Liver (tissue), 9 donors: Measurements from ENCODE around the gene ACTN1. TPM values are rescaled to one million over a fixed set of nuclear protein-coding genes. Genes with fewer than 3 reads are reported as not detected.
A peak's percentile ranks its signal among the peaks of the same experiment; 100 is the strongest.

Experiments used
- DNase-seq: peaks from one replicate; pipeline ENCODE4 v3.0.0-alpha.2; 2017; ENCODE audit warnings: low spot score
- H3K27ac ChIP-seq, 2 donors: one replicate each; pipeline ENCODE4 v1.7.0; 2013; ENCODE audit warnings: inconsistent platforms in 2 of 2, low read length in 2 of 2, control low read depth in 1 of 2, low read depth in 1 of 2, mild to moderate bottlenecking in 1 of 2
- H3K27me3 ChIP-seq, 4 donors: one replicate each; pipeline versions ENCODE4 v1.6.1 to v1.7.0; 2013; ENCODE audit warnings: low read length in 3 of 4, inconsistent platforms in 1 of 4, mild to moderate bottlenecking in 1 of 4, moderate library complexity in 1 of 4; ENCODE audit not compliant: control insufficient read depth in 4 of 4, insufficient read depth in 4 of 4
- H3K36me3 ChIP-seq, 4 donors: one replicate each; pipeline versions ENCODE4 v1.6.1 to v1.7.0; 2013; ENCODE audit warnings: low read length in 3 of 4, mild to moderate bottlenecking in 3 of 4, low read depth in 1 of 4, moderate library complexity in 1 of 4; ENCODE audit not compliant: control insufficient read depth in 4 of 4, insufficient read depth in 3 of 4
- H3K4me1 ChIP-seq, 4 donors: one replicate each; pipeline versions ENCODE4 v1.6.1 to v1.7.0; 2013; ENCODE audit warnings: low read length in 3 of 4, mild to moderate bottlenecking in 3 of 4, moderate library complexity in 1 of 4; ENCODE audit not compliant: control insufficient read depth in 4 of 4, insufficient read depth in 4 of 4
- H3K4me3 ChIP-seq, 3 donors: one replicate each; pipeline versions ENCODE4 v1.6.1 to v1.7.0; 2013; ENCODE audit warnings: low read length in 3 of 3, control low read depth in 1 of 3, low read depth in 1 of 3, mild to moderate bottlenecking in 1 of 3
- H3K9ac ChIP-seq, 2 donors: one replicate each; pipeline ENCODE4 v1.7.0; 2013; ENCODE audit warnings: low read length in 2 of 2, mild to moderate bottlenecking in 2 of 2, moderate library complexity in 2 of 2, control low read depth in 1 of 2, low read depth in 1 of 2
- H3K9me3 ChIP-seq, 4 donors: one replicate each; pipeline versions ENCODE4 v1.6.1 to v1.7.0; 2013; ENCODE audit warnings: low read length in 3 of 4; ENCODE audit not compliant: control insufficient read depth in 4 of 4
- ATF3 ChIP-seq: IDR thresholded peaks from 2 replicates; pipeline ENCODE4 v1.6.1; 2016; ENCODE audit warnings: antibody characterized with exemption
- FOXA1 ChIP-seq: IDR thresholded peaks from 2 replicates; pipeline ENCODE4 v1.6.1; 2016; ENCODE audit warnings: antibody characterized with exemption
- FOXA2 ChIP-seq: IDR thresholded peaks from 2 replicates; pipeline ENCODE4 v1.6.1; 2016; ENCODE audit warnings: antibody characterized with exemption
- HNF4G ChIP-seq: IDR thresholded peaks from 2 replicates; pipeline ENCODE4 v1.6.1; 2016; ENCODE audit warnings: antibody characterized with exemption
- NR2F2 ChIP-seq: IDR thresholded peaks from 2 replicates; pipeline ENCODE4 v1.6.1; 2016; ENCODE audit warnings: antibody characterized with exemption
- RAD21 ChIP-seq, 2 donors: IDR thresholded peaks; 2 replicates each; pipeline ENCODE4 v1.6.1; 2016; ENCODE audit warnings: antibody characterized with exemption in 2 of 2, mild to moderate bottlenecking in 2 of 2
- REST ChIP-seq: IDR thresholded peaks from 2 replicates; pipeline ENCODE4 v1.6.1; 2016; ENCODE audit warnings: antibody characterized with exemption, mild to moderate bottlenecking
- RXRA ChIP-seq, 2 donors: IDR thresholded peaks; 2 replicates each; pipeline ENCODE4 v1.6.1; 2017 to 2018; ENCODE audit warnings: antibody characterized with exemption in 2 of 2, mild to moderate bottlenecking in 1 of 2
- YY1 ChIP-seq: IDR thresholded peaks from 2 replicates; pipeline ENCODE4 v1.6.1; 2016; ENCODE audit warnings: antibody characterized with exemption, mild to moderate bottlenecking
- ZBTB33 ChIP-seq: IDR thresholded peaks from 2 replicates; pipeline ENCODE4 v1.6.1; 2016; ENCODE audit warnings: antibody characterized with exemption
- WGBS: extraction: QIAGEN DNeasy Blood & Tissue Kit; methylation state at CpG from one replicate; pipeline ENCODE4 v1.1.7; 2013; 5-methylcytosine and 5-hydroxymethylcytosine counted together
- polyA plus RNA-seq, 2 donors: library from polyadenylated mRNA; stranded (reverse) in 1 of 2; unstranded in 1 of 2; fragments of 200-250 nt in 1 of 2; fragments of >200 nt in 1 of 2; fragmentation: Nextera tagmentation in 1 of 2; extraction: Ambion mirVana in 1 of 2; gene quantifications; one replicate each; pipeline versions ENCODE4 v1.2.1 to v1.2.3, GENCODE V29; 2013 to 2015
- total RNA-seq, 2 donors: library from RNA; depleted of rRNA; stranded (reverse); fragments of >200 nt; gene quantifications; one replicate each; pipeline ENCODE4 v1.2.3, GENCODE V29; 2014
- TF ChIP-seq, protein P1 (sequence below): fragments of 150-350 bp; IDR thresholded peaks from 2 replicates; pipeline ENCODE4 v1.5.1; 2017; ENCODE audit warnings: improper control_type of control experiment, low read depth, low read length; ENCODE audit not compliant: missing input control
- donor health status: healthy.
- donor health status: healthy.
- donor health status: healthy.
- donor health status: healthy.
- donor health status: healthy.

ACTN1 gene
- total and polyA plus RNA-seq, 4 donors = 36.2 to 100 (median 63.1) TPM

DNA sequence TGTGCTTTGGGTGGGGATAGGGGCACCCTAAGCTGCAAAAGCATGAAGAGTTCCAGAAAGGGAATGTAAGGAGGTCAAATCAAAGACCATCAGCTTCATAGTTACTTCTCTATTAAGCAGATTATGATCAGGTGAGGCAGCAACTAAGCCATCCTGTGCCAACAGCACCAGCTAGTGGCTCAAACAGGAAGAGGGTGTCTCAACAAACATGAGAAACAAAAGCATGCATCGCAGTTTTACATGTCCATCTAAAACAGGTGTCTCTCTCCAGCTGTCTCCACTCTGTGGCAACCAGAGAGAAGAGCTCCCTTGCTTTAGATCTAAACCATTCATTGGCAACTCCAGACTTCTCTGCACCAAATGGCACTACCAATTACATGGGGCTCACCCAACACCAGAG, 52.9 kb downstream of the ACTN1 start:
- H3K4me1 ChIP-seq = peaks cover 3 to 27% (median 18%) of the 10 kb centered on the region in 4 donors
- WGBS = 91% methylated on average over 1 of the region's 1 CpG
- H3K27me3 ChIP-seq = no peaks in the 10 kb centered on the region
- H3K27ac ChIP-seq = peak overlapping the region; percentile 11 to 29
- no peak overlapping the region for H3K9ac ChIP-seq
- DNase-seq = no peak
- no peak overlapping the region for H3K4me3 ChIP-seq
- TF ChIP-seq HNF4G = no peak
- peak in 1 of 2 donors; percentile 45 for TF ChIP-seq RAD21 (IDR thresholded peaks at IDR 0.05)
- TF ChIP-seq ZBTB33 = no peak
- TF ChIP-seq, protein P1, sequence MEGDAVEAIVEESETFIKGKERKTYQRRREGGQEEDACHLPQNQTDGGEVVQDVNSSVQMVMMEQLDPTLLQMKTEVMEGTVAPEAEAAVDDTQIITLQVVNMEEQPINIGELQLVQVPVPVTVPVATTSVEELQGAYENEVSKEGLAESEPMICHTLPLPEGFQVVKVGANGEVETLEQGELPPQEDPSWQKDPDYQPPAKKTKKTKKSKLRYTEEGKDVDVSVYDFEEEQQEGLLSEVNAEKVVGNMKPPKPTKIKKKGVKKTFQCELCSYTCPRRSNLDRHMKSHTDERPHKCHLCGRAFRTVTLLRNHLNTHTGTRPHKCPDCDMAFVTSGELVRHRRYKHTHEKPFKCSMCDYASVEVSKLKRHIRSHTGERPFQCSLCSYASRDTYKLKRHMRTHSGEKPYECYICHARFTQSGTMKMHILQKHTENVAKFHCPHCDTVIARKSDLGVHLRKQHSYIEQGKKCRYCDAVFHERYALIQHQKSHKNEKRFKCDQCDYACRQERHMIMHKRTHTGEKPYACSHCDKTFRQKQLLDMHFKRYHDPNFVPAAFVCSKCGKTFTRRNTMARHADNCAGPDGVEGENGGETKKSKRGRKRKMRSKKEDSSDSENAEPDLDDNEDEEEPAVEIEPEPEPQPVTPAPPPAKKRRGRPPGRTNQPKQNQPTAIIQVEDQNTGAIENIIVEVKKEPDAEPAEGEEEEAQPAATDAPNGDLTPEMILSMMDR = peak; percentile 39
- TF ChIP-seq YY1 = no peak
- no peak for TF ChIP-seq RXRA (IDR thresholded peaks at IDR 0.05)
- H3K36me3 ChIP-seq = peaks cover 0 to 4% (median 3%) of the 10 kb centered on the region in 4 donors
- H3K9me3 ChIP-seq = no peaks in the 10 kb centered on the region

DNA sequence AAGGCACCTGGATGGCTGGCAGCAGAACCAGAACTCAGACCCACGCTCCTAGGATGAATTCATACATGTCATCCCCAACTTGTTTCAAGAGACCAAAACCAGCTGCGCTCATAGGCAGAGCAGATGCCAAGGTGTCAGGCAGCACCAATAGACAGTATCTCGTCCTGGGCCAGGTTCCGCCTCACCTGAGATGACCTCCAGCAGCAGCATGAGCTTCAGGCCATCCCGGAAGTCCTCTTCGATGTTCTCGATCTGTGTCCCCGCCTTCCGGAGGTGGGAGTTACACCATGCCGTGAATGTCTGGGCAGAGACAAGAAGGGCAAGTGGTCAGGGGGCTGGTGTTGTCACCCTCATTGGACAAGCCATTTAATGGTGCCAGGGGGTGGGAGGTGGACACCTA, 53.7 kb downstream of the ACTN1 start:
- DNase-seq = no peak
- TF ChIP-seq ATF3 = no peak
- H3K4me3 ChIP-seq = no peak overlapping the region
- H3K9me3 ChIP-seq = no peaks in the 10 kb centered on the region
- 96% methylated on average over 10 of the region's 10 CpGs for WGBS
- H3K4me1 ChIP-seq = peaks cover 3 to 27% (median 17%) of the 10 kb centered on the region in 4 donors
- H3K27ac ChIP-seq = peak overlapping the region in 1 of 2 donors; percentile 29
- no peak overlapping the region for H3K9ac ChIP-seq
- peaks cover 3 to 8% (median 7%) of the 10 kb centered on the region in 4 donors for H3K36me3 ChIP-seq
- no peaks in the 10 kb centered on the region for H3K27me3 ChIP-seq

- H3K27me3 ChIP-seq = no peaks in the 10 kb centered on the region
- H3K4me3 ChIP-seq = no peak overlapping the region
- 67% methylated on average over 12 of the region's 12 CpGs for WGBS
- H3K9me3 ChIP-seq = no peaks in the 10 kb centered on the region
- H3K36me3 ChIP-seq = peaks cover 6 to 16% (median 15%) of the 10 kb centered on the region in 4 donors
- no peak overlapping the region for H3K9ac ChIP-seq
- no peak for DNase-seq
- peaks cover 3 to 23% (median 16%) of the 10 kb centered on the region in 4 donors for H3K4me1 ChIP-seq
- H3K27ac ChIP-seq = peak overlapping the region; percentile 37 to 65
- TF ChIP-seq, protein P1 = no peak
- TF ChIP-seq YY1 (peak; percentile 79), REST (no peak), FOXA1 (no peak), NR2F2 (peak; percentile 53), ZBTB33 (no peak), FOXA2 (peak; percentile 39), HNF4G (peak; percentile 60), ATF3 (peak; percentile 39)
These were observed 54.6 kb downstream of the ACTN1 start for GRCh38 chr14:68924186-68925158.
